SK-N-MC (cell line): ENCODE results near the gene GSTM5.

Experiments
- DNase-seq: peaks from one replicate; pipeline ENCODE4 v3.0.0-alpha.2; 2011; ENCODE audit warnings: low read depth, low spot score
- H3K27ac ChIP-seq: fragments of 200-600 bp; sonication (generic); 2 replicates; pipeline ENCODE4 v1.5.1; 2016; ENCODE audit warnings: mixed run types
- H3K36me3 ChIP-seq: fragments of 200-600 bp; sonication (generic); 2 replicates; pipeline ENCODE4 v1.6.1; 2017; ENCODE audit warnings: antibody characterized with exemption, low read length, mixed read lengths; ENCODE audit not compliant: insufficient read depth
- H3K4me3 ChIP-seq: fragments of 200-600 bp; sonication (generic); 2 replicates; pipeline ENCODE4 v1.5.1; 2016
- H3K9ac ChIP-seq: fragments of 200-600 bp; sonication (generic); 2 replicates; pipeline ENCODE4 v1.8.0; 2017; ENCODE audit warnings: mixed run types, mixed read lengths; ENCODE audit not compliant: insufficient read length
- H3K9me3 ChIP-seq: fragments of 200-600 bp; sonication (generic); 2 replicates; pipeline ENCODE4 v1.6.1; 2017; ENCODE audit warnings: low read depth, mild to moderate bottlenecking, antibody characterized with exemption, low read length, moderate library complexity, mixed read lengths
- EZH2 ChIP-seq: fragments of 200-600 bp; sonication (generic); IDR thresholded peaks from one replicate; pipeline ENCODE4 v1.6.1; 2017; ENCODE audit warnings: antibody characterized with exemption
- FOXP2 ChIP-seq: optimal IDR thresholded peaks from 2 replicates; pipeline ENCODE3; 2011; ENCODE audit warnings: mild to moderate bottlenecking, moderate library complexity; ENCODE audit not compliant: insufficient read depth; ENCODE audit errors: extremely low read length, control extremely low read depth
- POLR2AphosphoS5 ChIP-seq: IDR thresholded peaks from 2 replicates; pipeline ENCODE4 v1.6.1; 2012; ENCODE audit warnings: mild to moderate bottlenecking, low read depth, low read length, borderline replicate concordance

Gene GSTM5

DNA sequence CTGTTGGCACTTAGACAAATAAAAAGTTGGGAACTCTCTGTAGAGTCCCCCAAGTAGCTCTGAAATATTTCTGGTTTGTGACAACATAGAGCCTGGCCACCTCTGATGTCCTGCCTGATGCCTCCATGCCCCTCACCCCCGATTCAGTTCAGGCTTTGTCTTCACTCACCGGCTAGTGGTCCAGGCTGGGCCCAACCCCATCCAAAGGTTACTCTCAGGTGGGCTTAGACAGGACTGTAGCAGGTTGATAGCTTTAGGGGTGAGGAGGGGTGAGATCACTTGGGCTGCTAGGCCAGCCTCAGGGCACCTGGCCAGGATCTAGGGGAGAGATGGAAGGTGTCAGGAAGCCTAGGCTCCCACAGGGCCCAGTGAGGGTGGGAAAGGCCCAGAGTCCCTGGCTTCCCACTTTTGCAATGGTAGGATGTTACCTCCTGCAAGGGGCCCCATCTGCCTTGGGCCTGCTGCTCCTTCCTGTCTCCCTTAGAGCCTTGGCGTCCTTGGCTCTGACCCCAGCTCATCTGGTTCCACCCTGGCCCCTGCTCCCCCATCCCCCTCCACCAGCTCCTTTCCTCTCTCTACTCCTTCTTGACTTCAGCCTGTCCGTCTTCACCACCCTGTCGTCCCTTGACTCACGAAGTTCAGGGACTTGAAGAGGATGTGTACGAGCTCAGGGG lies 44.9 kb downstream of the GSTM5 start:
- no peak overlapping the region for H3K9ac ChIP-seq
- H3K27ac ChIP-seq, result no peak overlapping the region
- TF ChIP-seq EZH2 (no peak), FOXP2 (no peak), POLR2AphosphoS5 (no peak)
- no peaks in the 10 kb centered on the region for H3K36me3 ChIP-seq
- no peak for DNase-seq
- H3K4me3 ChIP-seq, result no peak overlapping the region
- H3K9me3 ChIP-seq, result no peaks in the 10 kb centered on the region

DNA sequence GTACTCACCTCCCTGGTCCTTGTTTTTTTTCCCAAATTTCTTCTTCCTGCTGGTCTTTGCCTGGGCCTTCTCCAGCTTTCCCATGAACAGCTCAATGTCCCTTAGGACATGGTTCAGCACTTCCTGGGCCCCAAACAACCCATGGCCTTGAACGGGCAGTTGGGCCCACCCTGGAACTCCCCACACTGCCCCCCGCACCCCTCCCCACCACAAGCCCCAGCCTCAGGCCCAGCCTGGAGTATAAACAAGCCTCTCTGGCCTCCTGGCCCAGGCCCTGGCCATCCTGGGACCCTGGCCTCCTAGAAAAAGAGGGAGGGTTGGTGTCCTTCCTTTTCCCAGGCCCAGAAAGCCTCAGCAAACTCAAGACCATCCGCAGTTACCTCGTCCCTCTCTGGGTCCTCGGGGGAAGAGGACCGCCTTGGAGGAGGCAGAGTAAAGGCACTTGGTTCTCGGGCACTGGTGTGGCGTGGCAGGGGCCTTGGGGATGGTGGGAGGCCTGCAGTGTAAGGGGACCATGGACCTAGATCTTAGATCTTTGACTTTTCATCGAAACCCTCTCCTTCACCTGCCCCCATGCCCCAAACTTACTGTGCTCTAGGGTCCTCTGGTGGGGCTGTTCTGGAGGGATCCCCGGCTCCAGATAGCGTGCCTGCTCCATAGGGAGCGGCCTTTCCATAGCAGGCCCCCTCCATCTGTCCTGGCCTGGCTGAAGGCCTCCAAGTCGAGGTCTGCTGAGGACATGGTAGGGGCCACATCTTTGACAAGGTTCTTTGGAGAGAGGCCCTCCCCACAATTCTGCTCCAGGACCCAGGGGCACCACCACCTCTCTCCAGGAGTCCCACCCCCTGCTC lies 46.1 kb downstream of the GSTM5 start:
- Histone ChIP-seq H3K27ac (no peak overlapping the region), H3K36me3 (no peaks in the 10 kb centered on the region), H3K9ac (no peak overlapping the region), H3K9me3 (no peaks in the 10 kb centered on the region), H3K4me3 (no peak overlapping the region)
- DNase-seq, result no peak
- no peak for TF ChIP-seq EZH2
- TF ChIP-seq FOXP2, result no peak
- TF ChIP-seq POLR2AphosphoS5, result no peak

DNA sequence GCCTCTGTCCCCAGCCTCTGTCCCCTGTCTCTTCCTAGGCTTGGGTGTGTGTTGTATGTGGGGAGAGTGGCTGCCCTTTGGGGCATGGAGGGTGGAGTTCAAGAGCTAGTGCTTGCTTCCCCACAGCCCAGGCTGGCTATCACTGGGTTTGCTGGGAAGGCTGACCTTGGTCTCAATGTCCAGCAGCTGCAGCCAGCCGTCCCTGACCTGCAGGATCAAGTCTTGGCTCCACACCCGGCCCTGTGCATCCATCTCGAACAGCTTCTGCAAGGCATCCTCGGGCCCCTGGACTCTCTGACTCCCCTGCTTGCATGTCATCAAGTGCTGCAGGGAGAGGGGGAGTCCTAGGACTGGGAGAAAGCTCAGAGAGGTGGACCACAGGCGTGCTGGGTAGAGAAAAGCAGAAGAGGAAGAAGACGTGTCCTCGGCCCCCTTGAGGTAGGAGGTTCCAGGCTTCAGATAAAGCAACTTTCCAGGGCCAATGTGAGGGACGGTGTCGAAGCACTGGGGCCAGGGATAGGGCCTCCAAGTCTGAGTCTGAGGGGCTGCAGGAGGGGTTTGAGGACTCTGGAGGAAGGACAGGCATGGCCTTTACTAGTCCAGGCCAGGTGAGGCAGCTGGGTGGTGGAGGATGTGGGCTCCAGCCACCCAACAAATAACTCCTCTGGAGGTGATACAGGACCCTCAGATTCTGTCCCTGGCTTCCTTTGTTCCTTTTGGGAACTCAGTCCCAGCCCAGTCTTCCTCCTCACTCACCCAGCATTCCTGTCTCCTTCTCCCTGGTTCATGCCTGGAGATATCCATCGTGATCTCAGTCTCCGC lies 47.7 kb downstream of the GSTM5 start:
- Histone ChIP-seq H3K9me3 (no peaks in the 10 kb centered on the region), H3K9ac (no peak overlapping the region), H3K4me3 (no peak overlapping the region), H3K27ac (no peak overlapping the region), H3K36me3 (no peaks in the 10 kb centered on the region)
- DNase-seq, result no peak
- TF ChIP-seq POLR2AphosphoS5, result no peak
- TF ChIP-seq EZH2, result no peak

DNA sequence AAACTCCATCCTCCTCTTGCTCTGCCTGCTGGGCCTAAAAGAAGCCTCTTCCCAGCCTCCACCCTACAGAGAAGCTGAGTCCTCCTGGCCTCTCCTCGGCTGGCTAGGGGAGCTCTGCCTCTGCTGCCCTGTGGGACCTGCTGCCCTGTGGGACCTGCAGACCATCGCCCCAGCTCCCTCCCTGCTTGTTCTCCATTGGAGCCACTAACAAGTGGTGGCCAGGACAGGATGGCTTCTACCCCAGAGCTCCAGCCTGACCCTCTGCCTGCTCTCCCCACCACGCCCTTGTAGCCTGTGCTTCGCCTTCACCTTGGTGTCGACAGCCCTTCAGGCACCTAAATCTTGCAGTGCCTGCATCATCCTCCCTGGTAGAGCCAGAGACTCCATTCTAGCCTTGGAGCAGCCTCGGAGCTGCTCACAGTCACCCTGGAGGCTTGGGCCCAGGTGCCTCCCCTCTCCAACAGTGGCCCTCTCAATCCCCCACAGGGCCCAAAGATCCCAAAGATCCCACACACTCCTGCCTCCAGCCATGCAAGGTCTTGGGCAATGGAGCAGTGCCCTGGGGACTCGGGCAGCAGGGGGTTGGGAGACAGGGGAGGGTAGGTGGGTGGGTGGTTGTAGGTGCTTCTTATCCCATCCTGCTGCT lies 48.7 kb downstream of the GSTM5 start:
- DNase-seq, result no peak
- no peak for TF ChIP-seq FOXP2
- TF ChIP-seq EZH2, result no peak
- TF ChIP-seq POLR2AphosphoS5, result no peak
- no peaks in the 10 kb centered on the region for H3K9me3 ChIP-seq

DNA sequence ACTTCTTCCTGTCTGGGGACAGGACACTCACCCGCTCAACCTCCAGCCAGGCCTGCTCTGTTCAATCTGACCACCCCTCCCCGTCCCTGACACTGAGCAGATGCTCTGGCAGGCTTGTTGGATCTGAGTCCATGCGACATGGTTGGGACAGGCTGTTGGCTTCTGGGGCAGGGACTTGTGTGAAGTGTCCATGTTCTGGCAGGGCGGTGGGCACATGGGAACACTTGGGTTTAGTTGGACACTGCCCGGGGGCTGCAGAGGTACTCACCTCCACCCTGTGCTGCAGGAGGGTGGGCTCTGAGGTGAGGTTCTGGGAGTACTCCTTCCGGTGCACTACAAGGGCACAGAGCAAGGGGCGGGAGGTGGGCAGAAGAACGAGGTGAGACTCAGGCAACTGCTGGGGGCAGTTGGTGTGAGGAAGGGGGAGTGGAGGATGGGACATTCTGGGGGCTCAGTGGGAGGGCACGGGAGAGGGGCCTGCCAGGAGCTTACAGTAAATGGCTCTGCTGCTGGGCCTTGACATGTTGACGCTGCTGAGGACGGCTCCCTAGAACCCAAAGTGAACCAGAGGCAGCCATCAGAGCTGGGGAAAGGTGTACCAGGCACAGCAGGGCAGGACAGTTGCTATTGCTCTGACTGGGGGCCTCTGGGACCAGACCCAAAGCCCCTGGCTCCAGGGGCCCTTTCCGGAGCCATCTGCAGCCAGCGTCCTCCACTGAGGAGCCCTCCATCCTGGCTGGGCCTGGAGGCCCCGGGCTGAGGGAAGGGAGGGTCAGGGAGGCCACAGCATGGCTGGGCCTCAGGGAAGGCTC lies 49.4 kb downstream of the GSTM5 start:
- TF ChIP-seq FOXP2 (no peak), POLR2AphosphoS5 (no peak), EZH2 (no peak)
- Histone ChIP-seq H3K9ac (no peak overlapping the region), H3K9me3 (no peaks in the 10 kb centered on the region), H3K36me3 (no peaks in the 10 kb centered on the region), H3K27ac (no peak overlapping the region), H3K4me3 (no peak overlapping the region)
- DNase-seq, result no peak

More for the DNA sequence above, 48.7 kb downstream of the GSTM5 start:
- Histone ChIP-seq H3K36me3 (no peaks in the 10 kb centered on the region), H3K9ac (no peak overlapping the region), H3K4me3 (no peak overlapping the region), H3K27ac (no peak overlapping the region)

DNA sequence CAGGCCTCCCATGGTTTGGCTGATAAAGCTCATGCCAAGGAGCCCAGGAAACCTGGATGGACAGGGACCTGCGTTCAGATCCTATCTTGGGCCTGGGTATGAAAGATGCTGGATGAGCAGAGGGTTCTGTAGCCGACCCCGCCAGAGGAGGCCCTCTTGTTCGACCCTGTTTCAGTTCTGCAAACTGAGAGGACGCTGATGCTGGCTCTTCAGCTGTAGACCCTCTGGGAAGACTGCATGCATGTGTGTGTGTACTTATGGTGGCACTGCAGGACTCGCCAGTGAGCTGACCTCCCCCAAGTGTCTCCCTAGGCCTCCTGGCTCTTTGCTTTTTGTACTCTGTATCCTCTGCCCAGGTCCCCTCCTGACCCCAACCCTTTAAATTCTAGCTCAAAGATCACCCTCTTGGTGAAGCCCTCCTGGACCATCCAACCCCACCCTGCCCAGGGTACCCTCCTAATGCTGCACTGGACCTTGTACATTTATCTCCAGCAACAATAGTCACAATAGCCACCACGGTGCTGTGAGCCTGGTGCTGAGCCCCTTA lies 50.1 kb downstream of the GSTM5 start:
- H3K9ac ChIP-seq, result no peak overlapping the region
- no peak overlapping the region for H3K27ac ChIP-seq
- TF ChIP-seq POLR2AphosphoS5, result no peak
- TF ChIP-seq EZH2, result no peak
- no peak for TF ChIP-seq FOXP2

DNA sequence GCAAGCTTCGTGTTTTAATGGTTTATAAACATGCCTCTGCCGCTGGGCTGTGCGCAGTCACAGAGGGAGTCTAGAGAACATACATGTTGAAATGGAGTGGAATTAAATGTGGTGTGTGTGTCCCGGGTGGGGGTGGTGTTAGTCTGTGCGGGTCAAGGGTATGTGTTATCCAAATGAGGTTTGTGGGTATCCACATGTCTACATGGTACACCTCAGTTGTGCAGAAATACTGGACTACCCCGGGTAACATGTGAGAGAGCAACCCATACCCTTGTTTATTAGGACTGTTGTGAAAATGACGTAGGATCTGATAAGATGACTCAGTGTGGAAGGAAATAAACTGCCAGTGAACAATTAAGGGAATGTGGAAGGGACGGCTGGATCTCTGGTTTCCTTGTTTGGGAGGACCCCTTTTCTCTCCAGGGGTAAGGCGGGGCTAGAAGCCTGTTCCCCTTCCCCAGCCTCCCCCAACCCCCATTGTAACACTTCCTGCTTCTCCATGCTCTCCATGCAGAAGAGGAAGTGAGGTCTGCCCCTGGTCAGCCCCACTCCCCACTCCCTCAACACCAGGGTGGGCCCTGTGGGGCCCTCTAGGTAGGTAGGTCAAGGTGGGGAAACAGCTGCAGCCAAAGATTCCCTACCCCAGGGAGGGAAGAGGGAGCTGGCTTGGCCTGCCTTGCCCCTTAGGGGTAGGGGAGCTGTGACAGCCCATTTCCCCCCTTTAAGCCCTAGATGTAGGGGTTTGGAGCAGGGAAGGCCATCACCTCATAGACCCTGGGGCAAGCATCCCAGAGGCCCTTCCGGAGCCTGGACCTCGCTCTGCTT lies 51.0 kb downstream of the GSTM5 start:
- no peak overlapping the region for H3K9ac ChIP-seq
- no peak for DNase-seq

More for the DNA sequence above, 50.1 kb downstream of the GSTM5 start:
- H3K9me3 ChIP-seq, result no peaks in the 10 kb centered on the region
- DNase-seq, result no peak
- H3K4me3 ChIP-seq, result no peak overlapping the region
- no peaks in the 10 kb centered on the region for H3K36me3 ChIP-seq

More for the DNA sequence above, 51.0 kb downstream of the GSTM5 start:
- Histone ChIP-seq H3K4me3 (no peak overlapping the region), H3K9me3 (no peaks in the 10 kb centered on the region), H3K36me3 (no peaks in the 10 kb centered on the region), H3K27ac (no peak overlapping the region)
- no peak for TF ChIP-seq FOXP2
- no peak for TF ChIP-seq POLR2AphosphoS5
- no peak for TF ChIP-seq EZH2
